Endothelial cell of umbilical vein (primary cell): ENCODE results near the gene NFIC. TPM values are rescaled to one million over a fixed set of nuclear protein-coding genes. Genes with fewer than 3 reads are reported as not detected.

Experiments used
- BruUV-seq: library from RNA; stranded (reverse); fragments of 400-500 nt; replicated peaks from 2 replicates; lab custom pipeline; 2021; lab: Mats Ljungman, UMichigan
- CTCF ChIA-PET: fragments of 300-600, 350-600 bp; sonication (Branson Sonifier 250); formaldehyde crosslinking; loops from one replicate; lab custom pipeline; 2021; ENCODE audit warnings: antibody characterized with exemption, inconsistent platforms; lab: Charles Lee
- POLR2A ChIA-PET: fragments of 300-600, 350-600 bp; sonication (Branson Sonifier 250); formaldehyde crosslinking; loops from one replicate; lab custom pipeline; 2021; ENCODE audit warnings: antibody characterized with exemption, inconsistent platforms; lab: Charles Lee
- DNase-seq: peaks from one replicate; pipeline ENCODE4 v3.0.0-alpha.2; 2011; ENCODE audit warnings: low read depth, low spot score
- FAIRE-seq: peaks from 2 replicates; lab custom pipeline; 2011; peaks lifted over from hg19 to GRCh38; lab: Jason Lieb, UNC
- H2AFZ ChIP-seq: 2 replicates; pipeline ENCODE4 v1.6.0; 2012; ENCODE audit warnings: low read depth, low read length, control low read depth, inconsistent platforms
- H3K27ac ChIP-seq: 2 replicates; pipeline ENCODE4 v1.5.1; 2011; ENCODE audit warnings: low read depth, mild to moderate bottlenecking, control low read depth, low read length, moderate library complexity; ENCODE audit not compliant: insufficient read depth
- H3K27me3 ChIP-seq, 2 experiments: 2 replicates each; pipeline versions ENCODE4 v1.6.0 to v1.6.1; 2011; ENCODE audit warnings: low read length in 2 of 2, mixed read lengths in 1 of 2; ENCODE audit not compliant: control insufficient read depth in 2 of 2, insufficient read depth in 2 of 2
- H3K36me3 ChIP-seq, 2 experiments: 2 replicates in 1 of 2; 3 replicates in 1 of 2; pipeline ENCODE4 v1.5.1; 2011; ENCODE audit warnings: low read length in 2 of 2, mild to moderate bottlenecking in 1 of 2, moderate library complexity in 1 of 2; ENCODE audit not compliant: control insufficient read depth in 2 of 2, insufficient read depth in 2 of 2; ENCODE audit errors: extremely low read depth in 1 of 2
- H3K4me1 ChIP-seq: 3 replicates; pipeline ENCODE4 v1.5.1; 2011; ENCODE audit warnings: mild to moderate bottlenecking, low read length; ENCODE audit not compliant: control insufficient read depth, insufficient read depth; ENCODE audit errors: extremely low read depth
- H3K4me2 ChIP-seq: 2 replicates; pipeline ENCODE4 v1.6.1; 2011; ENCODE audit warnings: low read length, control low read depth, mixed read lengths; ENCODE audit not compliant: insufficient read depth
- H3K4me3 ChIP-seq, 3 experiments: fragments of 200-600 bp in 1 of 3; sonication (generic), shearing (Covaris generic) in 1 of 3; replicated peaks in 1 of 3; 2 replicates each; pipeline ENCODE4 v1.5.1; 2011 to 2016; ENCODE audit warnings: control low read depth in 3 of 3, low read length in 3 of 3, mild to moderate bottlenecking in 2 of 3, inconsistent platforms in 1 of 3, low read depth in 1 of 3, moderate library complexity in 1 of 3; ENCODE audit not compliant: insufficient read depth in 1 of 3
- H3K79me2 ChIP-seq: 2 replicates; pipeline ENCODE4 v1.6.0; 2012; ENCODE audit warnings: low read length, inconsistent platforms; ENCODE audit not compliant: control insufficient read depth, insufficient read depth
- H3K9ac ChIP-seq: replicated peaks from 2 replicates; pipeline ENCODE3; 2011; ENCODE audit warnings: low read length, control low read depth; ENCODE audit not compliant: insufficient read depth; ENCODE audit errors: extremely low read depth
- H3K9me1 ChIP-seq: replicated peaks from 3 replicates; pipeline ENCODE4 v1.6.0; 2011; ENCODE audit warnings: mild to moderate bottlenecking, low read length; ENCODE audit not compliant: control insufficient read depth, insufficient read depth; ENCODE audit errors: extremely low read depth
- H3K9me3 ChIP-seq: replicated peaks from 2 replicates; pipeline ENCODE4 v1.5.1; 2012; ENCODE audit warnings: low read length, inconsistent platforms; ENCODE audit not compliant: control insufficient read depth, insufficient read depth
- H4K20me1 ChIP-seq: replicated peaks from 2 replicates; pipeline ENCODE3; 2011; ENCODE audit warnings: mild to moderate bottlenecking, low read length; ENCODE audit not compliant: control insufficient read depth, insufficient read depth; ENCODE audit errors: extremely low read depth
- EZH2 ChIP-seq: IDR thresholded peaks from 2 replicates; pipeline ENCODE4 v1.6.1; 2012; ENCODE audit warnings: borderline replicate concordance, low read depth, mild to moderate bottlenecking, moderate library complexity, low read length, inconsistent platforms; ENCODE audit not compliant: severe bottlenecking
- FOS ChIP-seq: IDR thresholded peaks from 2 replicates; pipeline ENCODE4 v1.6.1; 2011; ENCODE audit warnings: mild to moderate bottlenecking, low read length, moderate library complexity, borderline replicate concordance; ENCODE audit not compliant: insufficient read depth
- GATA2 ChIP-seq: IDR thresholded peaks from 2 replicates; pipeline ENCODE4 v1.7.0; 2011; ENCODE audit warnings: low read depth, mild to moderate bottlenecking, moderate library complexity, mixed read lengths, low read length; ENCODE audit not compliant: insufficient read length, insufficient read depth
- JUN ChIP-seq: IDR thresholded peaks from 2 replicates; pipeline ENCODE4 v1.6.1; 2011; ENCODE audit warnings: borderline replicate concordance, low read depth; ENCODE audit not compliant: insufficient read length, insufficient read depth
- MAX ChIP-seq: IDR thresholded peaks from 2 replicates; pipeline ENCODE4 v1.6.1; 2011; ENCODE audit not compliant: insufficient read depth, insufficient read length
- MYC ChIP-seq: IDR thresholded peaks from one replicate; pipeline ENCODE4 v1.6.1; 2011; ENCODE audit warnings: mild to moderate bottlenecking, low read depth, low read length
- POLR2A ChIP-seq: IDR thresholded peaks from 2 replicates; pipeline ENCODE4 v1.6.1; 2012; ENCODE audit warnings: low read depth, mild to moderate bottlenecking, control low read depth, low read length
- POLR2AphosphoS5 ChIP-seq: IDR thresholded peaks from 2 replicates; pipeline ENCODE4 v1.6.1; 2012; ENCODE audit warnings: low read depth, mild to moderate bottlenecking, control low read depth, low read length, moderate library complexity; ENCODE audit not compliant: insufficient read depth
- dilution Hi-C: fragments of 300-500 bp; cut with MboI; formaldehyde crosslinking; loops from one replicate; pipeline ENCODE4 v1.15.0; 2019; ENCODE audit warnings: low sequenced_read_pairs; ENCODE audit not compliant: extremely low pct_ligation_motif_present
- intact Hi-C: fragments of 100-400 bp; cut with micrococcal nuclease; formaldehyde crosslinking; loops from one replicate; pipeline ENCODE4 v1.10.0; 2022
- polyA plus RNA-seq, 4 experiments: library from polyadenylated mRNA; depleted of rRNA in 3 of 4; stranded (reverse) in 3 of 4; unstranded in 1 of 4; fragments of >200 nt; gene quantifications; 2 replicates each; pipeline versions ENCODE4 v1.2.1 to v1.2.3, GENCODE V29; 2011 to 2012; ENCODE audit warnings: missing spikeins in 1 of 4
- total RNA-seq: library from RNA; stranded (reverse); gene quantifications from 2 replicates; pipeline ENCODE4 v1.2.3, GENCODE V29; 2021
- TF ChIP-seq, protein P1 (sequence below), 2 donors: IDR thresholded peaks; 1 replicate in 1 of 2; 2 replicates in 1 of 2; pipeline ENCODE4 v1.5.1; 2011; ENCODE audit warnings: low read length in 2 of 2, mild to moderate bottlenecking in 2 of 2, moderate library complexity in 2 of 2, control low read depth in 1 of 2, inconsistent platforms in 1 of 2, low read depth in 1 of 2; ENCODE audit not compliant: insufficient read depth in 1 of 2; ENCODE audit errors: extremely low read depth in 1 of 2

NFIC gene
- total and polyA plus RNA-seq, 2 donors (not counting 3 experiments of a cell fraction or from before 2014, with no cell fraction given): 11.4 to 133 TPM

GRCh38 chr19:3396881-3397265, 30.5 kb downstream of the NFIC start:
- Histone ChIP-seq H3K4me1 (no peaks in the 10 kb centered on the region), H3K27ac (no peak overlapping the region), H4K20me1 (no peaks in the 10 kb centered on the region), H3K4me2 (no peak overlapping the region), H2AFZ (no peak overlapping the region), H3K9me1 (no peaks in the 10 kb centered on the region), H3K4me3 (no peak overlapping the region), H3K9ac (no peak overlapping the region), H3K36me3 (peaks cover 0 to 2% of the 10 kb centered on the region in 2 experiments), H3K27me3 (no peaks in the 10 kb centered on the region), H3K79me2 (peaks cover 71% of the 10 kb centered on the region), H3K9me3 (no peaks in the 10 kb centered on the region)
- FAIRE-seq: no peak
- intact Hi-C loops: no loop called here
- ChIA-PET POLR2A (no interaction called here), CTCF (interaction anchor here (1.1 to 1.6 kb wide), 4 partner anchors 9 to 32 kb away, joined by 3 to 9 read pairs (median 6); no protein-coding TSS in a partner anchor)
- dilution Hi-C loops: no loop called here
- BruUV-seq: no TSS peak
- no peak for DNase-seq
- no peak for TF ChIP-seq POLR2AphosphoS5
- TF ChIP-seq GATA2: no peak
- TF ChIP-seq EZH2: no peak
- TF ChIP-seq JUN: no peak
- TF ChIP-seq MYC: no peak
- TF ChIP-seq MAX: no peak
- no peak for TF ChIP-seq POLR2A

DNA sequence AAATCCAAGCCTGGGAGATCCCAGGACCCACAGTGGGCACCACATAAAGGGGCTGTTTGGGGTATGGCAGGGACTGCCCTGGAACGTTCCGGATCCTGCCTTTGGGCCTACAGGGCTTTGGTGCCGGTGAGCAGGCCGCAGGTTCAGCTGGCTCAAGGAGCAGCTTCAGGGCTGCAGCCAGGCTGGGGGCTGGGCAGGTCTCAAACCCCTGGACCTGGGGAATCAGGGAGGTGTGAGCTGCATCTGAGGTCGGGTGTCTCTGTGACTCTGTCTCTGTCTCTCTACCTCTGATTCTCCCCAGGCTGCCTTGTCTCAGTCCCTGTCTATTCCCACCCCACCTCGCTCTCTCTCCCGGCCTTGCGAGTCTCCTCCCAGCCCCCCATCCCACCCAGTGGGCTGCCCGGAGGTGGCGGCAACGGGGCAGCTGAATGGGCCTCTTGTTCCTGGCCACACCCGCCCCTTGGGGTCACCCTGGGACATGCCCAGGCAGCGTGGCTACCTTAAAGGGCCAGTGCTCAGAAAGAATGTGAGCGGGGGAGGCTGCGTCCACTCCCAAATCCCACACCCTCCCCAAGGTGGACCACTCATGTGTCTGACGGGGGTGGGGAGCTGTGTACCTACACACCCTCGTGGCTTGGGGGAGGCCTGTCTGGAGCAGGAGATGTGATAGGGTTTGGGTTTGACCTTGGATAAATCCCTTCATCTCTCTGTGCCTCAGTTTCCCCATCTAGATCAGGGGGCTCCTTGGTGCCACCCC, 31.1 kb downstream of the NFIC start:
- no peaks in the 10 kb centered on the region for H3K27me3 ChIP-seq
- intact Hi-C loops (no loop called here), dilution Hi-C loops (no loop called here)
- H3K4me3 ChIP-seq: no peak overlapping the region
- H3K4me2 ChIP-seq: no peak overlapping the region
- H3K27ac ChIP-seq: no peak overlapping the region
- no peak overlapping the region for H2AFZ ChIP-seq
- DNase-seq (no peak), FAIRE-seq (no peak)
- POLR2A ChIA-PET: no interaction called here
- H3K9me1 ChIP-seq: no peaks in the 10 kb centered on the region
- peaks cover 0 to 2% of the 10 kb centered on the region in 2 experiments for H3K36me3 ChIP-seq
- no peaks in the 10 kb centered on the region for H4K20me1 ChIP-seq
- peaks cover 70% of the 10 kb centered on the region for H3K79me2 ChIP-seq
- no peaks in the 10 kb centered on the region for H3K9me3 ChIP-seq
- TF ChIP-seq POLR2A (no peak), FOS (no peak), JUN (no peak), EZH2 (no peak), POLR2AphosphoS5 (no peak), MAX (no peak), MYC (no peak), GATA2 (no peak)
- TF ChIP-seq, protein P1, sequence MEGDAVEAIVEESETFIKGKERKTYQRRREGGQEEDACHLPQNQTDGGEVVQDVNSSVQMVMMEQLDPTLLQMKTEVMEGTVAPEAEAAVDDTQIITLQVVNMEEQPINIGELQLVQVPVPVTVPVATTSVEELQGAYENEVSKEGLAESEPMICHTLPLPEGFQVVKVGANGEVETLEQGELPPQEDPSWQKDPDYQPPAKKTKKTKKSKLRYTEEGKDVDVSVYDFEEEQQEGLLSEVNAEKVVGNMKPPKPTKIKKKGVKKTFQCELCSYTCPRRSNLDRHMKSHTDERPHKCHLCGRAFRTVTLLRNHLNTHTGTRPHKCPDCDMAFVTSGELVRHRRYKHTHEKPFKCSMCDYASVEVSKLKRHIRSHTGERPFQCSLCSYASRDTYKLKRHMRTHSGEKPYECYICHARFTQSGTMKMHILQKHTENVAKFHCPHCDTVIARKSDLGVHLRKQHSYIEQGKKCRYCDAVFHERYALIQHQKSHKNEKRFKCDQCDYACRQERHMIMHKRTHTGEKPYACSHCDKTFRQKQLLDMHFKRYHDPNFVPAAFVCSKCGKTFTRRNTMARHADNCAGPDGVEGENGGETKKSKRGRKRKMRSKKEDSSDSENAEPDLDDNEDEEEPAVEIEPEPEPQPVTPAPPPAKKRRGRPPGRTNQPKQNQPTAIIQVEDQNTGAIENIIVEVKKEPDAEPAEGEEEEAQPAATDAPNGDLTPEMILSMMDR (IDR thresholded peaks at IDR 0.05; ENCODE audit: extremely low read depth in 1 of 2, insufficient read depth in 1 of 2, low read depth in 1 of 2, low read length in 2 of 2): no peak
- no peaks in the 10 kb centered on the region for H3K4me1 ChIP-seq
- CTCF ChIA-PET: interaction anchor here (1.1 to 1.6 kb wide), 4 partner anchors 9 to 35 kb away, joined by 3 to 9 read pairs (median 4); no protein-coding TSS in a partner anchor
- BruUV-seq: no TSS peak
- no peak overlapping the region for H3K9ac ChIP-seq
